Measurements from ENCODE around the gene ARHGAP28. TPM values are rescaled to one million over a fixed set of nuclear protein-coding genes. Genes with fewer than 3 reads are reported as not detected.

The ARHGAP28 gene
- polyA plus RNA-seq, 1 donor from 2014 or later, result 9.8 TPM

GRCh38 chr18:6836331-6836730, 106.8 kb downstream of the ARHGAP28 start:
- no peaks in the 10 kb centered on the region for H3K9me3 ChIP-seq (ENCODE audit: low read length)
- TF ChIP-seq POLR2AphosphoS5 (IDR thresholded peaks at IDR 0.05) (no peak), MXI1 (conservative IDR thresholded peaks at IDR 0.05; ENCODE audit: poor library complexity, severe bottlenecking) (no peak)

GRCh38 chr18:6837904-6838303, 108.4 kb downstream of the ARHGAP28 start:
- Histone ChIP-seq H3K9ac (ENCODE audit: low read length) (no peak overlapping the region), H3K9me3 (ENCODE audit: low read length) (no peaks in the 10 kb centered on the region), H3K4me2 (ENCODE audit: low read length) (no peak overlapping the region), H3K4me3 (ENCODE audit: low read length) (no peak overlapping the region), H3K36me3 (ENCODE audit: insufficient read depth, low read length) (peaks cover 4% of the 10 kb centered on the region), H3K79me2 (replicated peaks; ENCODE audit: insufficient read depth, low read length) (no peaks in the 10 kb centered on the region), H3K9me2 (ENCODE audit: insufficient read depth, low read length) (no peaks in the 10 kb centered on the region), H3F3A (ENCODE audit: insufficient read depth, low read length, poor library complexity, severe bottlenecking) (no peaks in the 10 kb centered on the region), H3K27ac (ENCODE audit: low read length) (no peak overlapping the region), H3K27me3 (ENCODE audit: insufficient read depth, low read depth, low read length) (no peaks in the 10 kb centered on the region), H2AFZ (ENCODE audit: low read depth, low read length) (no peak overlapping the region), H4K20me1 (ENCODE audit: insufficient read depth) (no peaks in the 10 kb centered on the region)
- TF ChIP-seq EP300 (conservative IDR thresholded peaks at IDR 0.05; ENCODE audit: poor library complexity, severe bottlenecking), result no peak
- no peak for TF ChIP-seq POLR2AphosphoS5 (IDR thresholded peaks at IDR 0.05)
- no peak for TF ChIP-seq REST (IDR thresholded peaks at IDR 0.05; ENCODE audit: borderline replicate concordance)
- no peak for TF ChIP-seq MXI1 (conservative IDR thresholded peaks at IDR 0.05; ENCODE audit: poor library complexity, severe bottlenecking)
- TF ChIP-seq CTCF (IDR thresholded peaks at IDR 0.05; ENCODE audit: poor library complexity, severe bottlenecking), result no peak
- TF ChIP-seq TAF1 (IDR thresholded peaks at IDR 0.05; ENCODE audit: low read depth), result no peak
- TF ChIP-seq SMC3 (conservative IDR thresholded peaks at IDR 0.05; ENCODE audit: poor library complexity), result no peak
- no peak for TF ChIP-seq EZH2 (IDR thresholded peaks at IDR 0.05; ENCODE audit: borderline replicate concordance, insufficient read depth, low read length, poor library complexity, severe bottlenecking)
- TF ChIP-seq RAD21 (conservative IDR thresholded peaks at IDR 0.05), result no peak

More at GRCh38 chr18:6836331-6836730, 106.8 kb downstream of the ARHGAP28 start:
- H3K4me2 ChIP-seq (ENCODE audit: low read length), result no peak overlapping the region
- no peaks in the 10 kb centered on the region for H3F3A ChIP-seq (ENCODE audit: insufficient read depth, low read length, poor library complexity, severe bottlenecking)
- H3K79me2 ChIP-seq (replicated peaks; ENCODE audit: insufficient read depth, low read length), result no peaks in the 10 kb centered on the region
- no peak overlapping the region for H3K27ac ChIP-seq (ENCODE audit: low read length)
- no peak overlapping the region for H3K4me3 ChIP-seq (ENCODE audit: low read length)
- H3K9ac ChIP-seq (ENCODE audit: low read length), result no peak overlapping the region
- no peak overlapping the region for H2AFZ ChIP-seq (ENCODE audit: low read depth, low read length)
- no peaks in the 10 kb centered on the region for H3K27me3 ChIP-seq (ENCODE audit: insufficient read depth, low read depth, low read length)
- no peaks in the 10 kb centered on the region for H4K20me1 ChIP-seq (ENCODE audit: insufficient read depth)
- peaks cover 4% of the 10 kb centered on the region for H3K36me3 ChIP-seq (ENCODE audit: insufficient read depth, low read length)
- no peaks in the 10 kb centered on the region for H3K9me2 ChIP-seq (ENCODE audit: insufficient read depth, low read length)

- peak overlapping the region; percentile 53 for H3K27ac ChIP-seq (ENCODE audit: low read length)
- no peak overlapping the region for H3K9ac ChIP-seq (ENCODE audit: low read length)
- H3K4me3 ChIP-seq (ENCODE audit: low read length), result no peak overlapping the region
- H3K9me2 ChIP-seq (ENCODE audit: insufficient read depth, low read length), result no peaks in the 10 kb centered on the region
- H2AFZ ChIP-seq (ENCODE audit: low read depth, low read length), result no peak overlapping the region
- no peaks in the 10 kb centered on the region for H3K36me3 ChIP-seq (ENCODE audit: insufficient read depth, low read length)
- H3K9me3 ChIP-seq (ENCODE audit: low read length), result no peaks in the 10 kb centered on the region
- H3K79me2 ChIP-seq (replicated peaks; ENCODE audit: insufficient read depth, low read length), result no peaks in the 10 kb centered on the region
- no peaks in the 10 kb centered on the region for H3K27me3 ChIP-seq (ENCODE audit: insufficient read depth, low read depth, low read length)
- TF ChIP-seq EZH2 (IDR thresholded peaks at IDR 0.05; ENCODE audit: borderline replicate concordance, insufficient read depth, low read length, poor library complexity, severe bottlenecking), result no peak
- no peak for TF ChIP-seq SMC3 (conservative IDR thresholded peaks at IDR 0.05; ENCODE audit: poor library complexity)
- no peak for TF ChIP-seq MXI1 (conservative IDR thresholded peaks at IDR 0.05; ENCODE audit: poor library complexity, severe bottlenecking)
- no peak for TF ChIP-seq TAF1 (IDR thresholded peaks at IDR 0.05; ENCODE audit: low read depth)
- no peak for TF ChIP-seq REST (IDR thresholded peaks at IDR 0.05; ENCODE audit: borderline replicate concordance)
- no peak for TF ChIP-seq EP300 (conservative IDR thresholded peaks at IDR 0.05; ENCODE audit: poor library complexity, severe bottlenecking)
- no peak overlapping the region for H3K4me2 ChIP-seq (ENCODE audit: low read length)
- H4K20me1 ChIP-seq (ENCODE audit: insufficient read depth), result no peaks in the 10 kb centered on the region
- peaks cover 4% of the 10 kb centered on the region for H3F3A ChIP-seq (ENCODE audit: insufficient read depth, low read length, poor library complexity, severe bottlenecking)
Measured at GRCh38 chr18:6842081-6842480, 112.6 kb downstream of the ARHGAP28 start.

Measured in neural cell (in vitro differentiated cells).